Fibroblast of skin of left biceps (primary cell): ENCODE data around the gene LONRF3.

Source experiments
- DNase-seq, 2 experiments: peaks; one replicate each; pipeline ENCODE4 v3.0.0-alpha.2; 2013; ENCODE audit warnings: low read depth in 2 of 2

Gene LONRF3

GRCh38 chrX:118974088-118974907, at the start of gene LONRF3:
Gene LONRF3 (plus strand): TSS chrX:118974618. CDS start chrX:118974781, 163 bp downstream.
- no peak for DNase-seq

GRCh38 chrX:118928151-118928550, 46.3 kb upstream of the LONRF3 start:
- DNase-seq, result no peak

GRCh38 chrX:118935352-118935751, 39.1 kb upstream of the LONRF3 start:
- DNase-seq, result no peak

- DNase-seq, result no peak
These were observed 33.3 kb upstream of the LONRF3 start for GRCh38 chrX:118941147-118941546.

GRCh38 chrX:118943102-118943501, 31.3 kb upstream of the LONRF3 start:
- DNase-seq, result no peak

GRCh38 chrX:118945921-118946320, 28.5 kb upstream of the LONRF3 start:
- DNase-seq, result no peak

GRCh38 chrX:118948270-118948669, 26.1 kb upstream of the LONRF3 start:
- no peak for DNase-seq

GRCh38 chrX:118961866-118962560, 12.4 kb upstream of the LONRF3 start:
- no peak for DNase-seq

GRCh38 chrX:118963159-118963558, 11.3 kb upstream of the LONRF3 start:
- no peak for DNase-seq

- no peak for DNase-seq
These were observed 10.2 kb upstream of the LONRF3 start for GRCh38 chrX:118964252-118964651.

GRCh38 chrX:118965395-118965794, 9.0 kb upstream of the LONRF3 start:
- no peak for DNase-seq

- no peak for DNase-seq
These were observed 6.4 kb upstream of the LONRF3 start for GRCh38 chrX:118968031-118968430.

- no peak for DNase-seq
These were observed 2.9 kb upstream of the LONRF3 start for GRCh38 chrX:118971552-118971951.

- no peak for DNase-seq
These were observed 880 bp upstream of the LONRF3 start for GRCh38 chrX:118973389-118974087.

GRCh38 chrX:118974908-118975671, 672 bp downstream of the LONRF3 start:
- DNase-seq, result no peak

- DNase-seq, result no peak
These were observed 1.6 kb downstream of the LONRF3 start for GRCh38 chrX:118975831-118976598.

- no peak for DNase-seq
These were observed 2.4 kb downstream of the LONRF3 start for GRCh38 chrX:118976599-118977340.

- no peak for DNase-seq
These were observed 3.0 kb downstream of the LONRF3 start for GRCh38 chrX:118977424-118977823.

- DNase-seq, result no peak
These were observed 4.0 kb downstream of the LONRF3 start for GRCh38 chrX:118978451-118978850.

GRCh38 chrX:118980761-118981160, 6.3 kb downstream of the LONRF3 start:
- DNase-seq, result no peak
